HG03378 (cell line): Measurements from ENCODE around the gene TANC1.

ENCODE experiments used
- ATAC-seq: cut with Tn5 transposase; IDR thresholded peaks from one replicate; pipeline ENCODE4 v1.9.1; 2021; ENCODE audit warnings: mild to moderate bottlenecking, moderate library complexity; ENCODE audit not compliant: unreplicated experiment

The TANC1 gene

GRCh38 chr2:159243529-159243928 lies 275.1 kb downstream of the TANC1 start:
- ATAC-seq, result no peak

GRCh38 chr2:159246325-159246988 lies 278.0 kb downstream of the TANC1 start:
- ATAC-seq, result no peak

GRCh38 chr2:159249990-159250715 lies 281.7 kb downstream of the TANC1 start:
- peak; percentile 75 for ATAC-seq

- ATAC-seq, result no peak
Measured at GRCh38 chr2:159251296-159252173, 283.1 kb downstream of the TANC1 start.

GRCh38 chr2:159252905-159253304 lies 284.5 kb downstream of the TANC1 start:
- ATAC-seq, result no peak

- ATAC-seq, result no peak
Measured at GRCh38 chr2:159256159-159256558, 287.7 kb downstream of the TANC1 start.

GRCh38 chr2:159262226-159262625 lies 293.8 kb downstream of the TANC1 start:
- no peak for ATAC-seq

- ATAC-seq, result no peak
Measured at GRCh38 chr2:159262904-159263303, 294.5 kb downstream of the TANC1 start.

- no peak for ATAC-seq
Measured at GRCh38 chr2:159265171-159265576, 296.7 kb downstream of the TANC1 start.

- ATAC-seq, result peak; percentile 87
Measured at GRCh38 chr2:159266554-159266953, 298.1 kb downstream of the TANC1 start.

- ATAC-seq, result no peak
Measured at GRCh38 chr2:159267921-159268320, 299.5 kb downstream of the TANC1 start.

GRCh38 chr2:159270744-159271379 lies 302.4 kb downstream of the TANC1 start:
- ATAC-seq, result no peak

GRCh38 chr2:159272156-159272555 lies 303.7 kb downstream of the TANC1 start:
- ATAC-seq, result no peak

- no peak for ATAC-seq
Measured at GRCh38 chr2:159275111-159275510, 306.7 kb downstream of the TANC1 start.

GRCh38 chr2:159279700-159280099 lies 311.3 kb downstream of the TANC1 start:
- ATAC-seq, result no peak

- no peak for ATAC-seq
Measured at GRCh38 chr2:159281002-159281401, 312.6 kb downstream of the TANC1 start.
